Activated CD4-positive, alpha-beta T cell treated with anti-CD3 and anti-CD28 coated beads for 36 hours (primary cell): Measurements from ENCODE around the gene ENG. TPM values are rescaled to one million over a fixed set of nuclear protein-coding genes. Genes with fewer than 3 reads are reported as not detected.
A peak's percentile ranks its signal among the peaks of the same experiment; 100 is the strongest.
"Not testable (repeated sequence)": the region's sequence is repeated elsewhere in the genome, so short reads cannot be mapped to it uniquely, and the experiment has no call there.

ENCODE experiments used
- ATAC-seq: fragments of 200-7000 bp; cut with Tn5 transposase; one replicate; pipeline ENCODE4 v1.10.0; 2021; ENCODE audit warnings: mild to moderate bottlenecking, moderate library complexity
- CTCF ChIA-PET: fragments of 350-600 bp; sonication (Branson Sonifier 250); formaldehyde crosslinking; loops from one replicate; lab custom pipeline; 2021; ENCODE audit warnings: antibody characterized with exemption; lab: Charles Lee
- POLR2A ChIA-PET: fragments of 350-600 bp; sonication (Branson Sonifier 250); formaldehyde crosslinking; loops from one replicate; lab custom pipeline; 2021; ENCODE audit warnings: antibody characterized with exemption, inconsistent platforms; lab: Charles Lee
- DNase-seq: peaks from one replicate; pipeline ENCODE4 v3.0.0-alpha.2; 2020
- H3K27ac Mint-ChIP-seq: one replicate; pipeline ENCODE4 v1.8.0; 2021; ENCODE audit warnings: mixed read lengths
- H3K27me3 Mint-ChIP-seq: one replicate; pipeline ENCODE4 v1.8.0; 2021; ENCODE audit warnings: mixed read lengths
- H3K36me3 Mint-ChIP-seq: one replicate; pipeline ENCODE4 v1.8.0; 2021; ENCODE audit warnings: low read depth, mixed read lengths
- H3K4me1 Mint-ChIP-seq: one replicate; pipeline ENCODE4 v1.8.0; 2021; ENCODE audit warnings: mixed read lengths
- H3K4me3 Mint-ChIP-seq: one replicate; pipeline ENCODE4 v1.8.0; 2021; ENCODE audit warnings: mild to moderate bottlenecking, moderate library complexity, mixed read lengths
- H3K9me3 Mint-ChIP-seq: one replicate; pipeline ENCODE4 v1.8.0; 2021; ENCODE audit warnings: low read depth, mixed read lengths
- intact Hi-C, 2 experiments: fragments of 100-400 bp; cut with DNase I in 1 of 2; cut with micrococcal nuclease in 1 of 2; formaldehyde crosslinking; loops; one replicate each; pipeline versions ENCODE4 v1.14.2 to v1.15.1; 2022 to 2024; cut with DNase I, micrococcal nuclease
- total RNA-seq, 2 experiments: library from RNA; stranded (reverse); gene quantifications; one replicate each; pipeline ENCODE4 v1.2.3, GENCODE V29; 2021

The ENG gene
- total RNA-seq, 2 experiments from 2014 or later, result 13.9 to 15.2 TPM

GRCh38 chr9:127789179-127789578, 65.3 kb downstream of the ENG start:
- CTCF ChIA-PET, result interaction anchor here (0.7 to 1.1 kb wide), 3 partner anchors 13 to 132 kb away, joined by 3 to 4 read pairs (median 3); no protein-coding TSS in a partner anchor
- POLR2A ChIA-PET, result interaction anchor here (1.2 kb wide), 1 partner anchor 18 kb away, joined by 5 read pairs; no protein-coding TSS in a partner anchor
- Mint-ChIP-seq H3K27me3 (no peaks in the 10 kb centered on the region), H3K27ac (peak overlapping the region; percentile 75), H3K9me3 (no peaks in the 10 kb centered on the region), H3K4me3 (no peak overlapping the region), H3K4me1 (peaks cover 42% of the 10 kb centered on the region), H3K36me3 (peaks cover 50% of the 10 kb centered on the region)
- intact Hi-C loops, result loop anchor here (5.0 to 10.0 kb wide), 7 partner anchors 78 to 898 kb away; partner anchors contain the start of genes EEIG1 (in 1 of the 2), NAIF1 (in 1 of the 2), SET (in 1 of the 2) and SLC25A25 (in 1 of the 2)
- ATAC-seq (no peak), DNase-seq (no peak)

DNA sequence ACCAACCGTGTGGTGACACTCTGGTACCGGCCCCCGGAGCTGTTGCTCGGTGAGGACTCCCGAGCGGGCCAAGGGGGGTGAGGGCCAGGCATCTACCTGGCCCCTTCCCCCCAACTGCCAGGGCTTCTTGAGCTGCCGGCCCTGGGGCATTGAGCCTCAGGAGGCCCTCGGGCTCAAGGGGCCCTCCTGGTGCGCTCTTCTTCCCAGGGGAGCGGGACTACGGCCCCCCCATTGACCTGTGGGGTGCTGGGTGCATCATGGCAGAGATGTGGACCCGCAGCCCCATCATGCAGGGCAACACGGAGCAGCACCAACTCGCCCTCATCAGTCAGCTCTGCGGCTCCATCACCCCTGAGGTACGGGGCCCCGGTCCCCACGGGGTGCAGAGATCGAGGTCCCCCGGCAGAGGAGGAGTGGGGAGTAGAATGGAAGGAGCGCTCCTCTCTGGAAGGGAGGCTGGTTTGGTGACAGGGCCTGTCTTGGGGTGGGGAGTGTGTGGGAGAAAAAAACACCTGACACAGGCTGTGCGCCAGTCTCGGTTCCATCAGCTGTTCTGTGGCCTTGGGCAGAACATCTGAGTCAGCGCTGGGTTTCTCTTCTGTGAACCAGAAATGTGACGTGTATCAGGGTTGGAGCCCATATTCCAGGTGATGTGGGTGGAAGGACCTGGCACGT, 66.0 kb downstream of the ENG start:
- Mint-ChIP-seq H3K27ac (peak overlapping the region; percentile 75), H3K9me3 (no peaks in the 10 kb centered on the region), H3K4me3 (no peak overlapping the region), H3K36me3 (peaks cover 50% of the 10 kb centered on the region), H3K27me3 (no peaks in the 10 kb centered on the region), H3K4me1 (peaks cover 49% of the 10 kb centered on the region)
- intact Hi-C loops, result loop anchor here (5.0 to 10.0 kb wide), 7 partner anchors 79 to 899 kb away; partner anchors contain the start of genes EEIG1 (in 1 of the 2), NAIF1 (in 1 of the 2), SET (in 1 of the 2) and SLC25A25 (in 1 of the 2)
- DNase-seq (peak; percentile 88), ATAC-seq (peak; percentile 16)
- POLR2A ChIA-PET, result interaction anchor here (1.2 kb wide), 1 partner anchor 18 kb away, joined by 5 read pairs; no protein-coding TSS in a partner anchor
- CTCF ChIA-PET, result interaction anchor here (0.7 to 1.1 kb wide), 3 partner anchors 29 to 133 kb away, joined by 3 to 4 read pairs (median 3); no protein-coding TSS in a partner anchor

GRCh38 chr9:127786773-127787104, 67.7 kb downstream of the ENG start:
- ATAC-seq (no peak), DNase-seq (no peak)
- peaks cover 65% of the 10 kb centered on the region for H3K4me1 Mint-ChIP-seq
- H3K27me3 Mint-ChIP-seq, result no peaks in the 10 kb centered on the region
- CTCF ChIA-PET, result interaction anchor here (0.9 to 1.4 kb wide), 6 partner anchors 14 to 249 kb away, joined by 3 to 9 read pairs (median 4); partner anchors contain the start of gene TOR2A
- peak overlapping the region; percentile 83 for H3K27ac Mint-ChIP-seq
- H3K36me3 Mint-ChIP-seq, result peaks cover 40% of the 10 kb centered on the region
- intact Hi-C loops, result loop anchor here (1.0 to 10.0 kb wide), 13 partner anchors 16 to 901 kb away; partner anchors contain the start of genes FPGS (in 2 of the 2), EEIG1 (in 1 of the 2), NAIF1 (in 1 of the 2) and SET (in 1 of the 2)
- POLR2A ChIA-PET, result no interaction called here
- peak overlapping the region; percentile 97 for H3K4me3 Mint-ChIP-seq
- H3K9me3 Mint-ChIP-seq, result no peaks in the 10 kb centered on the region

DNA sequence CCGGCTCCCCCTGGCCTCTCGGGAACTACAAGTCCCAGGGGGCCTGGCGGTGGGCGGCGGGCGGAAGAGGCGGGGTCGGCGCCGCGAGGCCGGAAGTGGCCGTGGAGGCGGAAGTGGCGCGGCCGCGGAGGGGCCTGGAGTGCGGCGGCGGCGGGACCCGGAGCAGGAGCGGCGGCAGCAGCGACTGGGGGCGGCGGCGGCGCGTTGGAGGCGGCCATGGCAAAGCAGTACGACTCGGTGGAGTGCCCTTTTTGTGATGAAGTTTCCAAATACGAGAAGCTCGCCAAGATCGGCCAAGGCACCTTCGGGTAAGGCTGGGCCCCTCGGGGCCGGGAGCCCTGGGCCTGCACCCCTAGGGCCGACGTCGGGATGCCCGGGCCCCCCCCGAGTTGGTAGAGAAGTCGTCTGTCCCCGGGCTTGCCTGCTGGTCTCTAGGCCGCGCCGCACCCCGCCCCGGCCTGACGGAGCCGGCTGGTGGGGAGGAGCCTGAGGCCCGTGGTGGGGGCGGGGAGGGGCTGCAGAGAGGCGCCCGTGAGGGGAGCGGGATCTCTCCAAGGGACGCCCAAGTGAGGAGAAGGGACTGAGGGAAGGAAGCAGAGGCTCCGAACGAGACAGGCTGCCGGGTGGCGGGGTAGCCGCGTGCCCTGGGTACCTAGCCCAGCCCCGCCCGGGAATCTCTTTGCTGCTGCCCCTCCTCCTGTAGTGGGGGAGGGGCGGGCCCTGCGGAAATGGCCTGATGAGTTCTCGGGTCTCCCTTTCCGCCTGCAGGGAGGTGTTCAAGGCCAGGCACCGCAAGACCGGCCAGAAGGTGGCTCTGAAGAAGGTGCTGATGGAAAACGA, 68.3 kb downstream of the ENG start, which contains the start of gene CDK9:
CDK9 (plus strand) TSS at position 102 of the 840 bp plus-strand sequence; CDS start at position 217, 115 bp downstream.
- Mint-ChIP-seq H3K36me3 (peaks cover 39% of the 10 kb centered on the region), H3K9me3 (no peaks in the 10 kb centered on the region), H3K4me3 (peak within 1 kb of the TSS; percentile 97), H3K27ac (peak within 1 kb of the TSS; percentile 97), H3K4me1 (peaks cover 71% of the 10 kb centered on the region), H3K27me3 (no peaks in the 10 kb centered on the region)
- ATAC-seq (peak; percentile 69), DNase-seq (peak; percentile 97)
- ChIA-PET CTCF (interaction anchor here (0.6 to 3.3 kb wide), 15 partner anchors 10 to 135 kb away, joined by 3 to 17 read pairs (median 3); partner anchors contain the start of genes FPGS, TOR2A and TTC16), POLR2A (interaction anchor here (0.8 to 1.9 kb wide), 4 partner anchors 10 to 132 kb away, joined by 3 to 15 read pairs (median 6); partner anchors contain the start of gene TOR2A)
- intact Hi-C loops, result loop anchor here (1.0 to 10.0 kb wide), 19 partner anchors 15 to 901 kb away; partner anchors contain the start of genes FPGS (in 2 of the 2), NAIF1 (in 2 of the 2), ST6GALNAC4 (in 2 of the 2) and TOR2A (in 2 of the 2)

GRCh38 chr9:127785023-127785932, 69.2 kb downstream of the ENG start:
- POLR2A ChIA-PET, result interaction anchor here (0.8 to 1.9 kb wide), 4 partner anchors 9 to 133 kb away, joined by 3 to 15 read pairs (median 6); partner anchors contain the start of gene TOR2A
- DNase-seq (peak; percentile 93), ATAC-seq (peak; percentile 34)
- H3K4me3 Mint-ChIP-seq, result peak overlapping the region; percentile 97
- intact Hi-C loops, result loop anchor here (1.0 to 10.0 kb wide), 13 partner anchors 14 to 902 kb away; partner anchors contain the start of genes NAIF1 (in 2 of the 2), ST6GALNAC4 (in 2 of the 2), TOR2A (in 2 of the 2) and EEIG1 (in 1 of the 2)
- no peaks in the 10 kb centered on the region for H3K27me3 Mint-ChIP-seq
- no peaks in the 10 kb centered on the region for H3K9me3 Mint-ChIP-seq
- CTCF ChIA-PET, result interaction anchor here (0.6 to 3.3 kb wide), 19 partner anchors 9 to 366 kb away, joined by 3 to 17 read pairs (median 3); partner anchors contain the start of genes FPGS, TOR2A and TTC16
- H3K36me3 Mint-ChIP-seq, result peaks cover 34% of the 10 kb centered on the region
- peak overlapping the region; percentile 97 for H3K27ac Mint-ChIP-seq
- peaks cover 74% of the 10 kb centered on the region for H3K4me1 Mint-ChIP-seq

GRCh38 chr9:127783111-127784008, 71.1 kb downstream of the ENG start:
- Mint-ChIP-seq H3K36me3 (peaks cover 19% of the 10 kb centered on the region), H3K4me1 (peaks cover 70% of the 10 kb centered on the region), H3K27ac (peak overlapping the region; percentile 97), H3K27me3 (no peaks in the 10 kb centered on the region), H3K4me3 (peak overlapping the region; percentile 63), H3K9me3 (no peaks in the 10 kb centered on the region)
- POLR2A ChIA-PET, result interaction anchor here (0.6 to 0.8 kb wide), 4 partner anchors 25 to 148 kb away, joined by 3 to 6 read pairs (median 3); partner anchors contain the start of genes ENG and TOR2A
- DNase-seq, result peak; percentile 84
- ATAC-seq, result peak; percentile 24
- CTCF ChIA-PET, result interaction anchor here (0.6 to 3.3 kb wide), 9 partner anchors 8 to 250 kb away, joined by 3 to 17 read pairs (median 3); partner anchors contain the start of gene TOR2A
- intact Hi-C loops, result loop anchor here in 1 of 2 experiments (1.0 to 10.0 kb wide), 2 partner anchors 12 to 281 kb away; partner anchors contain the start of genes NAIF1 and SLC25A25

DNA sequence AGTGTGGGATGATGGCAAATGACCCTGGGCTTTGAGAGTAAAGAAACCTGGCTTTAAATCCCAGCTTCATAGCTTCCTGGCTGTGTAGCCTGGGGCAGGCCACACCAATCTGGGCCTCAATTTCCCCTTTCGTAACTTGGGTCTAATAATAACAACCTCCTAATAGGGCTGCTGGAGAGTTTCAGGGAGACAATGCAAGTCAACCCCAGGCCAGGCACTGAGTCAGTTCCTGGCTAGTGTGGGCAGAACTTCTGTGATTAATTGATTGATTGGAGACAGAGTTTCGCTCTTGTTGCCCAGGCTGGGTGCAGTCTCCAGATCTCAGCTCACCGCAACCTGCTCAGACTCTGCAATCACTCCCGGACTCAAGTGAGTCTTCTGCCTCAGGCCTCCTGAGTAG, 72.7 kb downstream of the ENG start:
- ATAC-seq (no peak), DNase-seq (no peak)
- intact Hi-C loops, result loop anchor here in 1 of 2 experiments (10.0 kb wide), 1 partner anchor 283 kb away; the partner anchor contains the start of genes NAIF1 and SLC25A25
- CTCF ChIA-PET, result interaction anchor here (0.7 kb wide), 1 partner anchor 11 kb away, joined by 3 read pairs; no protein-coding TSS in a partner anchor
- H3K4me1 Mint-ChIP-seq, result peaks cover 60% of the 10 kb centered on the region
- no peaks in the 10 kb centered on the region for H3K27me3 Mint-ChIP-seq
- H3K36me3 Mint-ChIP-seq, result peaks cover 13% of the 10 kb centered on the region
- H3K4me3 Mint-ChIP-seq, result peak overlapping the region; percentile 21
- peak overlapping the region; percentile 72 for H3K27ac Mint-ChIP-seq
- POLR2A ChIA-PET, result no interaction called here
- H3K9me3 Mint-ChIP-seq, result no peaks in the 10 kb centered on the region

GRCh38 chr9:127780909-127781308, 73.5 kb downstream of the ENG start:
- CTCF ChIA-PET, result interaction anchor here (1.1 to 2.6 kb wide), 2 partner anchors 11 to 46 kb away, joined by 4 to 13 read pairs; partner anchors contain the start of gene TOR2A
- ATAC-seq, H3K27ac Mint-ChIP-seq, POLR2A ChIA-PET, H3K9me3 Mint-ChIP-seq, H3K27me3 Mint-ChIP-seq, DNase-seq, H3K4me3 Mint-ChIP-seq: not testable (repeated sequence)
- Mint-ChIP-seq H3K4me1 (peaks cover 65% of the 10 kb centered on the region), H3K36me3 (peaks cover 15% of the 10 kb centered on the region)
- intact Hi-C loops, result loop anchor here in 1 of 2 experiments (10.0 kb wide), 1 partner anchor 284 kb away; the partner anchor contains the start of genes NAIF1 and SLC25A25
